ENCODE results near the gene PRRT2. TPM values are rescaled to one million over a fixed set of nuclear protein-coding genes. Genes with fewer than 3 reads are reported as not detected.
A peak's percentile ranks its signal among the peaks of the same experiment; 100 is the strongest.
"Not testable (repeated sequence)": the region's sequence is repeated elsewhere in the genome, so short reads cannot be mapped to it uniquely, and the experiment has no call there.

Gene PRRT2
- total and polyA plus RNA-seq, 10 of the 15 experiments (the other 5 are each of a cell fraction or from before 2014, with no cell fraction given): 0.08 to 0.49 (median 0.12) TPM; not detected in 4

- intact Hi-C loops (cut with micrococcal nuclease; ENCODE audit: unreplicated experiment) (loop anchor here (5.0 kb wide), 1 partner anchor 90 kb away; no protein-coding TSS in a partner anchor), in situ Hi-C loops (cut with MboI) (no loop called here)
- H3K9ac ChIP-seq (ENCODE audit: control insufficient read depth, insufficient read depth, low read length): peak overlapping the region; percentile 89
- no peak for ATAC-seq
- no peaks in the 10 kb centered on the region for H3K27me3 ChIP-seq (replicated peaks in 1 of 2; ENCODE audit: control insufficient read depth in 2 of 2, insufficient read depth in 2 of 2, low read length in 1 of 2)
- H3K4me3 ChIP-seq: peak overlapping the region; percentile 93
- WGBS (ENCODE audit: insufficient coverage, insufficient replicate concordance, low lambda C conversion rate, missing lambda C conversion rate): 36% methylated on average over 9 of the region's 9 CpGs
- no peak for TF ChIP-seq SP1 (IDR thresholded peaks at IDR 0.05; ENCODE audit: low read depth, low read length)
- 0 out of 2 replicates have a peak, but pooled peaks have one; percentile 22 for TF ChIP-seq MXI1 (IDR thresholded peaks at IDR 0.05; ENCODE audit: low read depth, low read length)
- CTCF ChIA-PET: interaction anchor here (1.2 to 5.3 kb wide), 3 partner anchors 12 to 61 kb away, joined by 3 to 32 read pairs (median 24); partner anchors contain the start of gene PAGR1
- H2AFZ ChIP-seq (ENCODE audit: control insufficient read depth, low read depth, low read length): no peak overlapping the region
- H4K20me1 ChIP-seq (ENCODE audit: control insufficient read depth, insufficient read depth): no peaks in the 10 kb centered on the region
- H3K4me1 ChIP-seq (ENCODE audit: control insufficient read depth, insufficient read depth, low read length): peaks cover 9% of the 10 kb centered on the region; the same call in 1 of the 2 replicates
- RAD21 ChIA-PET (ENCODE audit: unreplicated experiment): interaction anchor here (0.6 to 1.4 kb wide), 4 partner anchors 16 to 92 kb away, joined by 3 to 4 read pairs (median 3); no protein-coding TSS in a partner anchor
- peak overlapping the region; percentile 79 for H3K27ac ChIP-seq (ENCODE audit: control insufficient read depth, insufficient read depth)
- H3K36me3 ChIP-seq (ENCODE audit: control insufficient read depth in 2 of 2, insufficient read depth in 2 of 2, low read length in 1 of 2): peaks cover 0 to 8% of the 10 kb centered on the region in 2 experiments; a peak in 3 of 4 replicates
- no peaks in the 10 kb centered on the region for H3K9me3 ChIP-seq (replicated peaks; ENCODE audit: control insufficient read depth, insufficient read depth, low read length)
- no peak for DNase-seq (ENCODE audit: low read depth, low spot score)
- BruUV-seq (replicated peaks): no TSS peak
- H3K79me2 ChIP-seq (ENCODE audit: control insufficient read depth, insufficient read depth, low read length): peaks cover 54% of the 10 kb centered on the region
- H3K4me2 ChIP-seq (ENCODE audit: control insufficient read depth, insufficient read depth): peak overlapping the region; percentile 86
- POLR2A ChIA-PET: interaction anchor here (0.6 to 1.5 kb wide), 3 partner anchors 25 to 839 kb away, joined by 3 to 4 read pairs (median 3); no protein-coding TSS in a partner anchor
- no peak for FAIRE-seq
- SMC1A ChIA-PET (ENCODE audit: uncharacterized antibody, unreplicated experiment): interaction anchor here (1.0 to 6.4 kb wide), 4 partner anchors 11 to 64 kb away, joined by 3 to 38 read pairs (median 5); partner anchors contain the start of gene MVP
Observed at GRCh38 chr16:29791845-29792807, 19.9 kb upstream of the PRRT2 start.

GRCh38 chr16:29793153-29793552 is 18.8 kb upstream of the PRRT2 start:
- H3K9me3 ChIP-seq (replicated peaks; ENCODE audit: control insufficient read depth, insufficient read depth, low read length); FAIRE-seq; BruUV-seq (replicated peaks); H3K4me1 ChIP-seq (ENCODE audit: control insufficient read depth, insufficient read depth, low read length); in situ Hi-C loops (cut with MboI); H2AFZ ChIP-seq (ENCODE audit: control insufficient read depth, low read depth, low read length); H3K9ac ChIP-seq (ENCODE audit: control insufficient read depth, insufficient read depth, low read length); ATAC-seq; H3K27me3 ChIP-seq (replicated peaks in 1 of 2; ENCODE audit: control insufficient read depth in 2 of 2, insufficient read depth in 2 of 2, low read length in 1 of 2); RAD21 ChIA-PET (ENCODE audit: unreplicated experiment); H3K27ac ChIP-seq (ENCODE audit: control insufficient read depth, insufficient read depth); POLR2A ChIA-PET; DNase-seq (ENCODE audit: low read depth, low spot score); H4K20me1 ChIP-seq (ENCODE audit: control insufficient read depth, insufficient read depth): not testable (repeated sequence)
- peaks cover 0 to 12% of the 10 kb centered on the region in 2 experiments; a peak in 3 of 4 replicates for H3K36me3 ChIP-seq (ENCODE audit: control insufficient read depth in 2 of 2, insufficient read depth in 2 of 2, low read length in 1 of 2)
- intact Hi-C loops (cut with micrococcal nuclease; ENCODE audit: unreplicated experiment): loop anchor here (5.0 kb wide), 1 partner anchor 91 kb away; no protein-coding TSS in a partner anchor
- CTCF ChIA-PET: interaction anchor here (0.6 to 5.3 kb wide), 2 partner anchors 11 to 840 kb away, joined by 3 to 24 read pairs; no protein-coding TSS in a partner anchor
- peak overlapping the region; percentile 86 for H3K4me2 ChIP-seq (ENCODE audit: control insufficient read depth, insufficient read depth)
- peaks cover 54% of the 10 kb centered on the region for H3K79me2 ChIP-seq (ENCODE audit: control insufficient read depth, insufficient read depth, low read length)
- 0 out of 2 replicates have a peak, but pooled peaks have one; percentile 42 for TF ChIP-seq MLLT1 (IDR thresholded peaks at IDR 0.05)
- WGBS (ENCODE audit: insufficient coverage, insufficient replicate concordance, low lambda C conversion rate, missing lambda C conversion rate): over 99% methylated on average over 18 of the region's 18 CpGs
- SMC1A ChIA-PET (ENCODE audit: uncharacterized antibody, unreplicated experiment): interaction anchor here (1.0 to 6.4 kb wide), 2 partner anchors 10 to 55 kb away, joined by 3 to 38 read pairs; no protein-coding TSS in a partner anchor
- peak overlapping the region; percentile 93; the same call in 1 of the 2 replicates for H3K4me3 ChIP-seq

Measured in GM12878 (cell line).